ENCODE data around the gene SLC22A12.
A peak's percentile ranks its signal among the peaks of the same experiment; 100 is the strongest.

The SLC22A12 gene

GRCh38 chr11:64650923-64651523 is 60.0 kb downstream of the SLC22A12 start:
- no peak overlapping the region for H3K4me3 ChIP-seq (ENCODE audit: low read length)
- TF ChIP-seq CTCF (conservative IDR thresholded peaks at IDR 0.05; ENCODE audit: low read length) = peak; percentile 55
- peak; percentile 14 for DNase-seq (ENCODE audit: low read depth)

All from AG10803 (cell line).